GM12864 (cell line): ENCODE measurements around the gene NOP53.
"Not testable (repeated sequence)": the region's sequence is repeated elsewhere in the genome, so short reads cannot be mapped to it uniquely, and the experiment has no call there.

ENCODE experiments used
- DNase-seq: peaks from one replicate; pipeline ENCODE4 v3.0.0-alpha.2; 2011; ENCODE audit warnings: low read depth
- H3K4me3 ChIP-seq: 2 replicates; pipeline ENCODE4 v1.5.1; 2011; ENCODE audit warnings: mild to moderate bottlenecking, low read depth, low read length, control low read depth
- TF ChIP-seq, protein P1 (sequence below): IDR thresholded peaks from 2 replicates; pipeline ENCODE4 v1.5.1; 2011; ENCODE audit warnings: low read depth, mild to moderate bottlenecking, moderate library complexity, low read length, control low read depth, inconsistent platforms; ENCODE audit errors: missing control alignments

The NOP53 gene

DNA sequence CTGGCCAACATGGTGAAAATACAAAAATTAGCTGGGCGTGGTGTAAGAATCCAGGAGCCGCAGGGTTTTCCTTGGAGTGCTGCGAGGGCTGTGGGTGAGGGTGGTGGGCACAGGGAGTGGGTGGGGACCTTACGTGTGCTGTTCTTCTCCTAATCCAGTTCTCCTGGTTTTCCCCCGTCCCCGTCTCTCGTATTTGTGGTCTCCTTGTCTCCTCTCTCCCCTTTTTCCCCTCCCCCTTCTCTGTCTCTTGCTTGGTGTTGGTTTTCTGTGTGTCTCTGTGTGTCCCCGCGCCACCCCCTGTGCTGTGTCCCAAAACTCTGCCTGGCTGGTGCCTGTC lies 34.8 kb downstream of the NOP53 start:
- TF ChIP-seq, protein P1, sequence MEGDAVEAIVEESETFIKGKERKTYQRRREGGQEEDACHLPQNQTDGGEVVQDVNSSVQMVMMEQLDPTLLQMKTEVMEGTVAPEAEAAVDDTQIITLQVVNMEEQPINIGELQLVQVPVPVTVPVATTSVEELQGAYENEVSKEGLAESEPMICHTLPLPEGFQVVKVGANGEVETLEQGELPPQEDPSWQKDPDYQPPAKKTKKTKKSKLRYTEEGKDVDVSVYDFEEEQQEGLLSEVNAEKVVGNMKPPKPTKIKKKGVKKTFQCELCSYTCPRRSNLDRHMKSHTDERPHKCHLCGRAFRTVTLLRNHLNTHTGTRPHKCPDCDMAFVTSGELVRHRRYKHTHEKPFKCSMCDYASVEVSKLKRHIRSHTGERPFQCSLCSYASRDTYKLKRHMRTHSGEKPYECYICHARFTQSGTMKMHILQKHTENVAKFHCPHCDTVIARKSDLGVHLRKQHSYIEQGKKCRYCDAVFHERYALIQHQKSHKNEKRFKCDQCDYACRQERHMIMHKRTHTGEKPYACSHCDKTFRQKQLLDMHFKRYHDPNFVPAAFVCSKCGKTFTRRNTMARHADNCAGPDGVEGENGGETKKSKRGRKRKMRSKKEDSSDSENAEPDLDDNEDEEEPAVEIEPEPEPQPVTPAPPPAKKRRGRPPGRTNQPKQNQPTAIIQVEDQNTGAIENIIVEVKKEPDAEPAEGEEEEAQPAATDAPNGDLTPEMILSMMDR, result no peak
- DNase-seq, result no peak
- H3K4me3 ChIP-seq, result no peak overlapping the region

DNA sequence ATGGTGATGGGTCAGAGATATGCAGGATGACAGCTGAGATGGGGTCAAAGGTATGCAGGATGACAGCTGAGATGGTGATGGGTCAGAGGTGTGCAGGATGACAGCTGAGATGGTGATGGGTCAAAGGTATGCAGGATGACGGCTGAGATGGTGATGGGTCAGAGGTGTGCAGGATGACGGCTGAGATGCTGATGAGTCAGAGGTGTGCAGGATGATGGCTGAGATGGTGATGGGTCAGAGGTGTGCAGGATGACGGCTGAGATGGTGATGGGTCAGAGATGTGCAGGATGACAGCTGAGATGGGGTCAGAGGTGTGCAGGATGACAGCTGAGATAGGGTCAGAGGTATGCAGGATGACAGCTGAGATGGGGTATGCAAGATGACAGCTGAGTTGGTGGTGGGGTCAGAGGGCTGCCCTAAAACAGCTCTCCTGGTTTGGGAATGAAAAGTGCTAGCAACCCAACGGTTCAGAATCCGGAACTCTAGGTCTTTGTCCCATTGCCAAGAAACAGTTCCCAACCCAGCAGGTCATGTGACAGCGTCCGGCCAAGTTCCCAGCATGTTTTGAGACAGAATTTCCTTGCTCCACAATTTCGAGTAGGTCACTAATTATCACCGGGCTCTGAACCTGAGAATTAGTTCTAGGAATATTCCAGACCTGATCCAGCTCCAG lies 36.4 kb downstream of the NOP53 start:
- DNase-seq, result no peak
- H3K4me3 ChIP-seq, result no peak overlapping the region
- TF ChIP-seq, protein P1, result no peak

DNA sequence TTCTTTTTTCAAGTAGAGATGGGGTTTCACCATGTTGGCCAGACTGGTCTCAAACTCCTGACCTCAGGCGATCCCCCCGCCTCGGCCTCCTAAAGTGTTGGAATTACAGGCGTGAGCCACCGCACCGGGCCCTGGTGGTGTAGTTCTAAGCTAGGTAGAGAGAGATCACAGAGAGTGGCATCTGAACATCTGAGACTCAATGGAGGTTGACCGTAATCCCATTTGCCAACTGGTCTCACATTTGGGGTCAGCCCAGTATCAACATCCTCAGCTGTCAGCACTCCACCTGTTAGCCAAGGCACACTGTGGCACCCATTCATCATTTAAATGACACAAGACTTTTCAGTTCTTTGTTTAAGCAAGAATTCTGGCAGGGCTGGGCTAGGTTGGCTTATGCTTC lies 41.2 kb downstream of the NOP53 start:
- no peak for DNase-seq
- TF ChIP-seq, protein P1, result no peak
- no peak overlapping the region for H3K4me3 ChIP-seq

DNA sequence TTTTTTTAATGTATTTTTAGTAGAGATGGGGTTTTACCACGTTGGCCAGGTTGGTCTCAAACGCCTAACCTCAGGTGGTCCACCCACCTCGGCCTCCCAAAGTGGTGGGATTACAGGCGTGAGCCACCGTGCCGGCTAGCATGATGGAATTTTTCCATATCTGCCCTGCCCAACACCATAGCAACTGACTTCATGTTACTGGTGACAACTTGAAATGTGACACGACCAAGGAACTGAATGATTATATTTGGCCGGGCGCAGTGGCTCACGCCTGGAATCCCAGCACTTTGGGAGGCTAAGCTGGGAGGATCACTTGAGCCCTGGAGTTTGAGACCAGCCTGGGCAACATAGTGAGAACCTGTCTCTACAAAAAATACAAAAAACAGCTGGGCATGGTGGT lies 42.0 kb downstream of the NOP53 start:
- not testable (repeated sequence) for DNase-seq, H3K4me3 ChIP-seq

DNA sequence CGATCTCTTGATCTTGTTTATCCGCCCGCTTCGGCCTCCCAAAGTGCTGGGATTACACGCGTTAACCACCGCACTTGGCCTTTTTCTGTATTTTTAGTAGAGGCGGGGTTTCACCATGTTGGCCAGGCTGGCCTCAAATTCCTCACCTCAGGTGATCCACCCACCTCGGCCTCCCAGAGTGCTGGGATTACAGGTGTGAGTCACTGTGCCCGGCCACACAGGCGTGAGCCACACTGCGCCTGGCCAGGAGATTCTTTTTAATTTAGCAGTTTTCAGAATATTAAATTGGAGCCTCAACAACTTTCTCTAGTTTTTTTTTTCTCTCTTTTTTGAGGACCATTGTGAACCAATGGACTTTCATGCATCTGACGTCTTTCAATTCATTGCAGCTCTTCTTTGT lies 44.5 kb downstream of the NOP53 start:
- not testable (repeated sequence) for H3K4me3 ChIP-seq, DNase-seq

DNA sequence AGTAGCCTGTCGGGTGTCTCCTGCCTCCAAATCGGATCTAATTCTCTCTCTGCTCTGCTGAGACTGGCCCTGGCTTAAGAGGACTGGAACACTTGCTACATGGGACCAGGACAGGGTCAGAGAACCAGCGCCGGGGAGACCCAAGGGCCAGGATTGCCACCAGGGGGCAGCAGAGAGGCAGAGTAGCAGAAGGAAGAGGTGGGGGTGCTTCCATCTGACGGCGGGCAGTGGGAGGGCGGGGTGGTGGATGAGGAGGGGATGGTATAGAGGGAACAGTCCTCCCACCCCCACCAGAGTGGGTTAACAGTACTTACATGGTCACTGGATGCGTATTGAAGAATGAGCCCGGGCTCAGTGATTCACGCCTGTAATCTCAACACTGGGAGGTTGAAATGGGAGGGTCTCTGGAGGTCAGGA lies 45.1 kb downstream of the NOP53 start:
- no peak for DNase-seq
- TF ChIP-seq, protein P1, result peak; percentile 80
- H3K4me3 ChIP-seq, result no peak overlapping the region

DNA sequence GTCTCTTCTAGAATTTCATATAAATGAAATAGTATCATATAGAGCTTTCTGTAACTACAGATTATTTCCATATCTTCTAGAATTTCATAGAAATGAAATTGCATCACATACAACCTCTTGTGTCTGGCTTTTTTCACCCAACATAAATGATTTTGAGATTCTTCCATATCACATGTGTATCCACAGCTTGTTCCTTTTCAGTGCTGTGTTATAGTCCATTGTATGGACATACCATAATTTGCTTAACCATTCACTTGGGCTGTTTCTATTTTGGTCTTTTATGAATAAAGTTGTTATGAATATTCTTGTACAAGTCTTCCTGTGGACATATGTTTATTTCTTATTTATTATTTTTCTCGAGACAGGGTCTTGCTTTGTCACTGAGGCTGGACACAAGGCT lies 47.3 kb downstream of the NOP53 start:
- TF ChIP-seq, protein P1, result no peak
- DNase-seq, result no peak
- H3K4me3 ChIP-seq, result no peak overlapping the region

DNA sequence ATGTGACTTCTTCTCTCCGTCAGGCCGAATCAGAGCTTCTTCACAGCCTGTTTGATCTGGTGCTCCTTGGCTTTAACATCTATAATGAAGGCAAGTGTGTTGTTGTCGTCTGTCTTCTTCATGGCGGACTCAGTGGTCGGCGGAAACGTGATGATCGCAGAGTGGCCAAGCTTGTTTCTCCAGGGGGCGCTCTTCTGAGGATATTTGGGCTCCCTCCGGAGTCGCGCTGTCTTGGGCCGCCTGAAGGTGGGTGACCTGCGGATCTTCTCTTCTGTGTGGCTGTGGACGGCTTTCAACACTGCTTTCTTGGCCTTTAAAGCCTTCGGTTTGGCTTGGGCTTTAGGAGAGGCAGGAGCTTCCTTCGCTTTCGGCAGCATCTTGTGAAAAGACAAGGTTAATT lies 49.2 kb downstream of the NOP53 start:
- DNase-seq, result no peak
- no peak overlapping the region for H3K4me3 ChIP-seq
- TF ChIP-seq, protein P1, result no peak
